T-helper 2 cell (primary cell): ENCODE results near the gene ABI1.
A peak's percentile ranks its signal among the peaks of the same experiment; 100 is the strongest.

ENCODE experiments used
- DNase-seq, 5 experiments: peaks; one replicate each; pipeline versions ENCODE4 v3.0.0 to v3.0.0-alpha.2; 2012 to 2022

ABI1 gene

DNA sequence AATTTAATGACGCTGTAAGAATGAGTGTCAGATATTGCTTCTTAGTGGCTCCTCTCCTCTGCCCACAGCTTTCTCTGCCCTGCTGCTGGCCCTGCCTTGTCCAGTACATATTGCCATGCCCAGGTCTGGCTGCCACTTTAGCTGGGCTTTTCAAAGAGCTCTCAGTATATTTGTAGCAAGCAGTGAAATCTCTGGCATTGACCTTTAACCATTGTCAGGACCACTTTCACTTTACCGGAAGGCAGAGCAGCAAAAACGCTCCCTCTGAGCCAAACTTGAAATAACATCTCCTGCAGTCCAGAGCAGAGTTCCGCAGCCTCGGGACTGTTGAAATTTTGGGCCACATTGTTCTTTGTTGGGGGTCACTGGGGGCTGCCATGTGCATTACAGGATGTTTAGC, 149.4 kb downstream of the ABI1 start:
- no peak for DNase-seq

DNA sequence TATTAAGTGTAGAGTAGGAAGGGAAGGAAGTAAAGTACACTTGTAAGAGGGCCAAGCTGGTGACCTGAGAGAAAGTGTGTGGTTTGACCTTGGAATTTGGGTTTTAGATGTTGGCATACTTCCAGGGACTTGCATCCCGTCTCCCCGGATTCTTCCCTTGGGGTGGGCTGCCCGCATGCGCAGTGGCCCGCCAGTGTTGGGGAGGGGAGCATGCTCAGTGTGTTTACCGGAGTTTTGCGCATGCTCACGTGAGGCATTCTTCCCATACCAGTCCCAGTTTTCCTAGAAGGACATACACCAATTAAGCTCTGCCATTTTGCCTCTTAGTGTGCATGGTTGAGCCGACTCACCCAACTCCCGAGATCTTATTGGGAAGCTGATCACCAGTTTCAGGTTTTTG, 153.8 kb downstream of the ABI1 start:
- DNase-seq: no peak

DNA sequence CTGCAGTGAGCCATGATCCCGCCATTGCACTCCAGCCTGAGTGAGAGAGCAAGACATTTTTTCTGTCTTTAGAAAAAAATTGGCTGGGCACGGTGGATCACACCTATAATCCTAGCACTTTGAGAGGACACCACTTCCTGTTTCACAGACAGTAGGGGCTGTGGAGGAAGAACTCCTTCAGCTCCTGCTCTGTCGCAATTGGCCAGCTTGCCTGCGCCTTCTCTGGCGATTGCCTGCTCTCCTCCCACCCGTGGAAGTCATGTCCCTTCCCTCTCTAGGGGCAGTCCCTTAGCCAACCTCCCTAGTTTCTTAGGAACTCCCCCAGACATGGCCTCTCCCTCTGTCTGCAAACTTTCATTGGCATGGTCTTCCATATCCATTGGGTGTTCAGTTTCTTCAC, 154.6 kb downstream of the ABI1 start:
- no peak for DNase-seq

DNA sequence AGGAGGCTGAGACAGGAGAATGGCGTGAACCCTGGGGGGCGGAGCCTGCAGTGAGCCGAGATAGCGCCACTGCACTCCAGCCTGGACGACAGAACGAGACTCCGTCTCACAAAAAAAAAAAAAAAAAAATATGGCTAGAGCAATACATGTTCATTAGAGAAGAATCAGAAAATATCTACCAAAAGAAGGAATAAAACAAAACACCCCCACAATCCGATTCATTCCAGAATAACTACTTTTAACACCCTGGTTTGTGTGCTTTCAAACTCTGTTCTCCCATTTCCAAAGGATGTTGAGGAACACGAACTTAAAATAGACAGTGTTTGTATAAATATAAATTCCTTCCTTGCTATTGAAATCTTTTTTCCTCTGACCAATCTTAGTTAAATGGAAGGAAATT, 156.8 kb downstream of the ABI1 start:
- no peak for DNase-seq

DNA sequence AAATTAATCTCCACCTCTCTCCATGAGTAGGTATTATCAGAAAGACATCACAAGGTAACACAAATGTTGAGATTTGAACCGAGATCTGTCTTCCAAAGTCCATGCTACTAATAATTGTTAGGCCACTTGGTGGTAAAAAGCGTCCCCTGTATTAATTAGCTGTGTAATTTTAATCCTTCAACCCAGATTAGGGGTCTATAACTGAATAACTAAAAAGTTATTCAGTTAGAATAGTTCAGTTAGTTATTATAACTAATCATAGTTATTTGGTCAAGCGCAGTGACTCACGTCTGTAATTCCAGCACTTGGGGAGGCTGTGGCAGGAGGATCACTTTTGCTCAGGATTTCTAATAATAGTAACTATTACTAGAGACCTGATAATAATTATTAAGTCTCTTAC, 157.7 kb downstream of the ABI1 start:
- DNase-seq: no peak

- DNase-seq: no peak
Observed at GRCh38 chr10:26700884-26701630, 159.7 kb downstream of the ABI1 start.

- DNase-seq: no peak
Observed at GRCh38 chr10:26699631-26700030, 161.1 kb downstream of the ABI1 start.

DNA sequence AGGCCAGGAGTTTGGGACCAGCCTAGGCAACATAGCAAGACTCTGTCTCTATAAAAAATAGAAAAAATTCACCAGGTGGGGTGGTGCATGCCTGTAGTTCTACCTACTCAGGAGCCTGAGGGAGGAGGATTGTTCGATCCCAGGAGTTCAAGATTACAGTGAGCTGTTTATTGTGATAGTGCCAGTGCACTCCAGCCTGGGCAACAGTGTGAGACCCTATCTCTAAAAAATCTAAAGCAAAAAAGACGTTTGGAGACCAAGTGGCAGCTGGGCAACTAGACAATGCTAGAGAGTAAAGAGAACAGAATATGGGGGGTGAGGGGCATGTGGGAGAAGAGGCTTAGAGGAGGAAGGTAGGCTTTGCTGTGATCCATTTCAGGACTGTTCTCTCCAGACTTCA, 161.8 kb downstream of the ABI1 start:
- DNase-seq: no peak

- DNase-seq: no peak
Observed at GRCh38 chr10:26697922-26698608, 162.7 kb downstream of the ABI1 start.

- peak; percentile 29 to 80 (median 47) for DNase-seq
Observed at GRCh38 chr10:26697163-26697921, 163.4 kb downstream of the ABI1 start, which contains the start of gene PDSS1. Gene PDSS1, plus strand, starts transcription at chr10:26697701. Its CDS starts 11 bp downstream, at chr10:26697712.

- DNase-seq: no peak
Observed at GRCh38 chr10:26696786-26697162, 164.0 kb downstream of the ABI1 start.
